NOMO-1 treated with dmso at 0.1 percent for 144 hours (cell line): ENCODE data around the gene CT45A10.
A peak's percentile ranks its signal among the peaks of the same experiment; 100 is the strongest.
"Not testable (repeated sequence)": the region's sequence is repeated elsewhere in the genome, so short reads cannot be mapped to it uniquely, and the experiment has no call there.

Experiments used
- DNase-seq: peaks from one replicate; lab custom pipeline; 2025; ENCODE audit not compliant: unreplicated experiment; lab: John Stamatoyannopoulos, UW

The CT45A10 gene

GRCh38 chrX:135893294-135893817 lies at the start of gene CT45A10, which contains the start of gene SAGE1:
Gene CT45A10, minus strand, starts transcription at chrX:135893444. Its CDS starts 8,100 bp downstream, at chrX:135885344.
Gene SAGE1, plus strand, starts transcription at chrX:135893716. Its CDS starts 2,527 bp downstream, at chrX:135896243.
- no peak for DNase-seq

GRCh38 chrX:135931644-135932487 lies 38.6 kb upstream of the CT45A10 start:
- peak; percentile 16 for DNase-seq

- no peak for DNase-seq
These were observed 34.7 kb upstream of the CT45A10 start for GRCh38 chrX:135927897-135928296.

DNA sequence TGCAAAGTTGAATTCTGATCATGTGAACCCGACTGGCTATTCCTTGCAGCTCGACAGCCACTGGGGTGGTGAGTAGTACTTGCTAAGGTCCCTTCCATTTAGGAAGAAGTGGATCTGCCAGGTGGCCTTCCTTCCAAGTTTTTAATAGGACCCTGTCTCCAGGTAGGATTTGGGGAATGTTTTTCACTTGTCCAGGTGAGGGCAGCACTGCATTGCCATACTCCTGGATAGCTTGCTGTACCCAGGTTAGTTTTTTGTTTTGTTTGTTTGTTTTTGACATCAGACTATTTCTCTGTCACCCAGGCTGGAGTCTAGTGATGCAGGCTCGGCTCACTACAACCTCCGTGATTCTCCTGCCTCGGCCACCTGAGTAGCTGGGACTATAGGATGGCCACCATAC lies 30.1 kb upstream of the CT45A10 start:
- DNase-seq: no peak

DNA sequence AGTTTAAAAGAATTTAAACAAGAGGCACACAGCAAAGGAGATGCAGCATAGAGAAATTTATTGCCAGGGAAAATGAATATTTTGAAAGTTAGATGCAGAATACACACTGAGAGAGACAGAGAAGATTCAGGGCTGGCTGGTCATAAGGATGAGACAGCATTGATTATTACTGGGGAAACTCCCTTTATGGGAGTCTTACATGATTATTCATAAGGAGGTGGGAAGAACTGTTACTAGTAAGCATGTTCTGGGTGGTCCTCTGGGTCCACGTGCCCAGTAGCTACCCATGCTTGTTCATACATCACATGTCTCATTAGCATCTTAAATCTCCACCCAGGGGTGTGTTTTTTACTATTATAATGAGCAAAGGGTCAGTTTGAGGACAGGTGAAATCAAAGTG lies 27.3 kb upstream of the CT45A10 start:
- not testable (repeated sequence) for DNase-seq

DNA sequence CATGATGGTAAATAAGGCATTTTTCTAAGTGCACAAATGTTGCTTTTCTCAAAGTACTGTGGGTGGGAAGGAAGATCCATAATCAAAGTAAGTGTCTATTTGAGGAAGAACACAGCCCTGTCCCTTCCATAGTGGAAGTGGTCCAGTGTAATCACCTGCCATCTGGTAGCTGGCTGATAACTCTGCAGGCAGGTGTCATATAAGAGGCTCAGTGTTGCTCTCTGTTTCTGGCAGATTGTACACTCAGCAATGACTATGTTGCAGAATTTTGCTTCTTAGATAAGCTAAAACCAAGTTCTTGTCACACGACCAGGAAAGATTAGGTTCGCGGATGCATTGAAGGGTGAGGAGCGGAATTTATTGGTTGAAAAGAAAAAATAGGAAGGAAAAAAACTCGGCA lies 21.2 kb upstream of the CT45A10 start:
- no peak for DNase-seq

GRCh38 chrX:135910251-135910650 lies 17.0 kb upstream of the CT45A10 start:
- DNase-seq: no peak

DNA sequence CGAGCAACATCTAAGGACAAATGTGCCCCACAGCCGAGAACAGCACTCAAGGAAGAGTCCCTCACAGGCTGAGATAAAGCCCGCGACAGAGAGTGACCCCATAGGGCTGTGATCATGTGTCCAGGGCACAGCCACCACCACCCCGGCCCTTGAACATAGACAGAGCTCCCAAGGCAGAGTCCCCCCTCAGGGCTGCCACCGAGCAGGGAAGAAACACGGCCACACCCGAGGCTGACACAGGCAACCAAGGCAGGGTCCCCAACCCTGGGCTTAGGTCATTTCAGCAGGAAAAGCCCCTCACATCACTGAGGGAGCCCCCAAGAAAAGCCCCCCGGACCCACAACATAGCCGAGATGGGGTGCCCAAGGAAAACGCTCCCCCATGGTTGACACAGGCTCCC lies 463 bp downstream of the CT45A10 start:
- no peak for DNase-seq

GRCh38 chrX:135890087-135890585 lies 3.1 kb downstream of the CT45A10 start:
- DNase-seq: no peak

DNA sequence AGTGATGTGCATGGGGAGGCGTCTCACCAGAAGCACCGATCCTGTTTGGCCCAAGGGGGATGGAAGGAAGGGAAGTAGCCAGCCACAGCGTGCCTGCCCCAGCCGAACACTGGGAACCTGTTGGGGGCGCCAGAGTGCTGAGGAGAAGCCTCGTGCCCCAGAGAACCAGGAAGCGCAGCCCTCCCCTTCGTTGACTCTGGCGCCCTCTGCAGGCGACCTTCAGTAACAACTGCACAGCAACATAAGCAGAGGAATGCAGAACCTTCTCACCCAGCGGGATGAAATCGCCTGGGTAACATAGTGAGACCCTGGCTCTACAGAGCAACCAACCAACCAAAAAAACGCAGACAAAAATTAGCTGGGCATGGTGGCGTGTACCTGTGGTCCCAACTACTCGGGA lies 4.3 kb downstream of the CT45A10 start:
- not testable (repeated sequence) for DNase-seq

GRCh38 chrX:135888230-135888629 lies 5.0 kb downstream of the CT45A10 start:
- DNase-seq: not testable (repeated sequence)

DNA sequence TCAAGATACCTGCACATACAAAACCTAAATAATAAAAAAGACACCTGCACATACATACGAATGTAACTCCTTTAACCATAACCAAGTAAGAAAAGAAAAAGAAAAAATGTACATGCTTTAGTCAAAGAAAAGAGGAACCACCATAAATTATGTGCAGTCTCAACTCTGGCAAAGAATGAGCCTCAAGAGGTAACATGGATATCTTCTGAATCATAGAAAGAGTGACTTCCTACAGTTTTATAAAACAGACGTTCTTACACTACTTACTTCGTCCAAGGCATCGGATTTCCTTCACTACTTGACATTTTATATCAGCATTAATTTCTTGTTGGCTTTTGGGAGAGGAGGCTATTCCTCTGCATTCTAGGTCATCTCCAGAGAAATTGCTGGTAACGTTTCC lies 10.5 kb downstream of the CT45A10 start:
- not testable (repeated sequence) for DNase-seq

DNA sequence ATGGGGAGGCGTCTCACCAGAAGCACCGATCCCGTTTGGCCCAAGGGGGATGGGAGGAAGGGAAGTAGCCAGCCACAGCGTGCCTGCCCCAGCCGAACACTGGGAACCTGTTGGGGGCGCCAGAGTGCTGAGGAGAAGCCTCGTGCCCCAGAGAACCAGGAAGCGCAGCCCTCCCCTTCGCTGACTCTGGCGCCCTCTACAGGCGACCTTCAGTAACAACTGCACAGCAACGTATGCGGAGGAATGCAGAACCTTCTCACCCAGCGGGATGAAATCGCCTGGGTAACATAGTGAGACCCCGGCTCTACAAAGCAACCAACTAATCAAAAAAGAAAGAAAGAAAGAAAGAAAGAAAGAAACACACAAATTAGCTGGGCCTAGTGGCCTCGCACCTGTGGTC lies 21.5 kb downstream of the CT45A10 start, which contains the start of gene CT45A9:
Gene CT45A9 (minus strand): TSS at position 101 of the 400 bp plus-strand sequence. CDS start 3,751 bp downstream, outside the sequence.
- DNase-seq: not testable (repeated sequence)

- DNase-seq: not testable (repeated sequence)
These were observed 38.8 kb downstream of the CT45A10 start, which contains the start of gene CT45A8 for GRCh38 chrX:135854438-135854837. Gene CT45A8, minus strand, starts transcription at chrX:135854538. Its CDS starts 3,755 bp downstream, at chrX:135850783.

DNA sequence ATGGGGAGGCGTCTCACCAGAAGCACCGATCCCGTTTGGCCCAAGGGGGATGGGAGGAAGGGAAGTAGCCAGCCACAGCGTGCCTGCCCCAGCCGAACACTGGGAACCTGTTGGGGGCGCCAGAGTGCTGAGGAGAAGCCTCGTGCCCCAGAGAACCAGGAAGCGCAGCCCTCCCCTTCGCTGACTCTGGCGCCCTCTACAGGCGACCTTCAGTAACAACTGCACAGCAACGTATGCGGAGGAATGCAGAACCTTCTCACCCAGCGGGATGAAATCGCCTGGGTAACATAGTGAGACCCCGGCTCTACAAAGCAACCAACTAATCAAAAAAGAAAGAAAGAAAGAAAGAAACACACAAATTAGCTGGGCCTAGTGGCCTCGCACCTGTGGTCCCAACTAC lies 56.1 kb downstream of the CT45A10 start, which contains the start of gene CT45A7:
Gene CT45A7 (minus strand): TSS at position 101 of the 400 bp plus-strand sequence. CDS start 3,747 bp downstream, outside the sequence.
- not testable (repeated sequence) for DNase-seq
